GM19438 (cell line): Measurements from ENCODE around the gene TRHDE.
"Not testable (repeated sequence)": the region's sequence is repeated elsewhere in the genome, so short reads cannot be mapped to it uniquely, and the experiment has no call there.

ENCODE experiments used
- ATAC-seq: cut with Tn5 transposase; IDR thresholded peaks from one replicate; pipeline ENCODE4 v1.9.1; 2021; ENCODE audit warnings: low read depth; ENCODE audit not compliant: unreplicated experiment

TRHDE gene

DNA sequence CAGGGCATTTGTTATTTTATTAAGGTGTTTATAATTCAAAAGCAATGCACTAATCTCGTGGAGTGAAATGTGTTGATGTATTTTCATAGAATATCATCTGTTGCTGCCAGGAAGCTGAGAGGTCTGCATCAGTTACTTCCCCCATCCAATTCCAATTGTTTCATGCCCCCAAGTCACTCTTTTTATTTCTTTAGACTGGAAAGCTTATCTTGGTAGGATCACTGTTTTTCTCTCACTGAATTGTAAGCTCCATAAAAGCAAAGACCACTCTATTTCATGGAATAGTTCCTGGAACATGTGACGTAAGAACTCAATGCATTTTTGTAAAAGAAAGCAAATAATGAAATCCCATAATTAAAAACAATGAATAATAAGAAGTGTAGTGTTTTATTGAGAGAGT, 420.2 kb downstream of the TRHDE start:
- no peak for ATAC-seq

DNA sequence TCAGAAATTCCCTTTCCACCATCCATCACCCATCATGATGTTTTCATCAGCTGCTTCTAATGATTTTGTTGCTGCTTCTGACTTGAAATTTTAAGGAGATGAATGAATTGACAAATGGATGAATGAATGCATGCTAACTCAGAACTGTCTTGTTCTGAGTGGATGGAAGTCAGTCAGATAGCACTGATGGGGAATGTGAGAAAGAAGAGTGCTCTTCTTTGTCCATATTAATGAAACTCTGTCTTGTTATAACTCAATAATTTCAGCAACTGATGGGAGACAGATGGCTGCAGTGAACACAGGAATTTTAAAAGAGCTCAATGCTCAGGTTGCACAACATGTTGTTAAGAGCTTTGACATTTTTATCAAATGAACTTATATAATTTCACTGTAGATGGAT, 422.0 kb downstream of the TRHDE start:
- ATAC-seq, result no peak

DNA sequence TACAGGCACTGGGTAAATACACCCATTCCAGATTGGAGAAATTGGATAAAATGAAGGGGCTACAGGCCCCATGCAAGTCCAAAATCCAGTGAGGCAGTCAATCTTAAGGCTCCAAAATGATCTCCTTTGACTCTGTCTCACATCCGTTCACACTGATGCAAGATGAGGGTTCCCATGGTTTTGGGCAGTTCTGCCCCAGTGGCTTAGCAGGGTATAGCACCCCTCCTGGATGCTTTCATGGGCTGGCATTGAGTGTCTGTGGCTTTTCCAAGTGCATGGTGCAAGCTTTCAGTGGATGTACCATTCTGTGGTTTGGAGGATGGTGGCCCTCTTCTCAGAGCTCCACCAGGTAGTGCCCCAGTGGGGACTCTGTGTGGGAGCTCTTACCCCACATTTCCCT, 427.2 kb downstream of the TRHDE start:
- no peak for ATAC-seq

DNA sequence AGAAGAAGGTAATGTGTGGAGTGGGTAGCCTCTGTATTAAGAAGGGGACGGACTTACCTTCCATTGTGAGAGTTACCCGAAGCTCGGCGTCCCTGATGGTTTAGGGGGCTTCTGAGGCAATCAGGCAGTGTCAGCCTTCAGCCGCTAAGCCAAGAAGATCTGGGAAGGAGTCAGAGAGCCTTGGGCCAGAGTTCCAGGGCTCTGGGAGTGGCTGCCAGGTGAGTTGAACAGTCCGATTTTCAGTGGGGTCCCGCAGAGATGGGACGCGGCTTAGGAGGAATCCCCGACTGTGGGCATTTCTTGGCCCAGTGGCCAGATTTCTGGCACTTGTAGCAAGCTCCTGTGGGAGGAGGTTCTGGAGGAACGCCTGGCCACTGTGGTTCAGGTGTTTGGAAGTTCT, 439.9 kb downstream of the TRHDE start:
- ATAC-seq, result not testable (repeated sequence)

- no peak for ATAC-seq
Observed at GRCh38 chr12:72716221-72716620, 444.1 kb downstream of the TRHDE start.

DNA sequence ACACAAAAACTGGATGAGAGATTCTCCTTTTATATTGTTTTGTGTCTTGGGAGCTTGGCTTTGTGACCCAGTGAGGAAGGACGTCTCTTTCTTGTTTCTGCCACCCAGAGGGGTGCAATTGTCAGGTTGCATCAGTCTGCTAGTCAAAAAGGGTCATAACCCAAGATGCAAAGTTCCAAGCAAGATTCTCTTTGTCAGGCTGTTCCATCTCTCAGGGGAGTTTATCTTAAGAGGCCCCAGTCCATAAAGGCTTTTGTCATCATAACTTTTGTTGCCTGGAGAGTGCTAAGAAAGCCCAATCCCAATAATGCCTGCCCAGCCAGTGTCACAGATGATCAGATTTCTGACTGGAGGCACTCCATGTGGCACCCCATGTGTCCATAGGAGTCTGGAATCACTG, 444.9 kb downstream of the TRHDE start:
- ATAC-seq, result no peak
